ENCODE data around the gene SUGCT.

SUGCT gene

GRCh38 chr7:40393660-40394059 lies 258.9 kb downstream of the SUGCT start:
- no peak overlapping the region for H3K4me3 ChIP-seq (ENCODE audit: low read depth, low read length)
- no peak for TF ChIP-seq MAX (IDR thresholded peaks at IDR 0.05; ENCODE audit: low read depth, low read length)
- TF ChIP-seq POLR2A (IDR thresholded peaks at IDR 0.05; ENCODE audit: extremely low read depth, insufficient read length) = no peak
- TF ChIP-seq, protein P1, sequence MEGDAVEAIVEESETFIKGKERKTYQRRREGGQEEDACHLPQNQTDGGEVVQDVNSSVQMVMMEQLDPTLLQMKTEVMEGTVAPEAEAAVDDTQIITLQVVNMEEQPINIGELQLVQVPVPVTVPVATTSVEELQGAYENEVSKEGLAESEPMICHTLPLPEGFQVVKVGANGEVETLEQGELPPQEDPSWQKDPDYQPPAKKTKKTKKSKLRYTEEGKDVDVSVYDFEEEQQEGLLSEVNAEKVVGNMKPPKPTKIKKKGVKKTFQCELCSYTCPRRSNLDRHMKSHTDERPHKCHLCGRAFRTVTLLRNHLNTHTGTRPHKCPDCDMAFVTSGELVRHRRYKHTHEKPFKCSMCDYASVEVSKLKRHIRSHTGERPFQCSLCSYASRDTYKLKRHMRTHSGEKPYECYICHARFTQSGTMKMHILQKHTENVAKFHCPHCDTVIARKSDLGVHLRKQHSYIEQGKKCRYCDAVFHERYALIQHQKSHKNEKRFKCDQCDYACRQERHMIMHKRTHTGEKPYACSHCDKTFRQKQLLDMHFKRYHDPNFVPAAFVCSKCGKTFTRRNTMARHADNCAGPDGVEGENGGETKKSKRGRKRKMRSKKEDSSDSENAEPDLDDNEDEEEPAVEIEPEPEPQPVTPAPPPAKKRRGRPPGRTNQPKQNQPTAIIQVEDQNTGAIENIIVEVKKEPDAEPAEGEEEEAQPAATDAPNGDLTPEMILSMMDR (IDR thresholded peaks at IDR 0.05; ENCODE audit: low read depth, low read length) = no peak
- no peak for TF ChIP-seq MYC (IDR thresholded peaks at IDR 0.05; ENCODE audit: low read depth, low read length)
- no peak for DNase-seq (ENCODE audit: low read depth)

GRCh38 chr7:40394400-40394799 lies 259.6 kb downstream of the SUGCT start:
- TF ChIP-seq MYC (IDR thresholded peaks at IDR 0.05; ENCODE audit: low read depth, low read length) (no peak), MAX (IDR thresholded peaks at IDR 0.05; ENCODE audit: low read depth, low read length) (no peak), POLR2A (IDR thresholded peaks at IDR 0.05; ENCODE audit: extremely low read depth, insufficient read length) (no peak)
- TF ChIP-seq, protein P1 (IDR thresholded peaks at IDR 0.05; ENCODE audit: low read depth, low read length) = no peak
- no peak for DNase-seq (ENCODE audit: low read depth)
- no peak overlapping the region for H3K4me3 ChIP-seq (ENCODE audit: low read depth, low read length)

DNA sequence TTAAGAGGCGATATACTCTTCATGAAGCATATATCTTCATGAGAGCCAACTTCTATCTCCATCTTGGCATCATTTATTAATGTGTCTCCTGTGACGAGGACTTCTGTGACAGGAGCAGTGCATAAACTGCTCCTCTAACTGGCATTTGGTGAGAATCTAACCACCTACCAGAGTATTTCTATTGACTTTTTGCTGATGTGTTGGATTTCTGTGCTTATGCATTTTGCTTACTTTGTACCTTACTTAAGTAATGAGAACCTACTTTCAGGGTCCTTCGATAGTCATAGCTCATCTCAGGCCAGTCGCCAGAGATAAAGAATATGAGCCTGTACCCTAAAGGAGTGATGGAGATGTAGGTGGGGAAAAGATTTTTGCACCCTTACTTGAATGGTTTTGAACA lies 265.7 kb downstream of the SUGCT start:
- DNase-seq (ENCODE audit: low read depth) = no peak
- TF ChIP-seq, protein P1 (IDR thresholded peaks at IDR 0.05; ENCODE audit: low read depth, low read length) = no peak
- TF ChIP-seq POLR2A (IDR thresholded peaks at IDR 0.05; ENCODE audit: extremely low read depth, insufficient read length) (no peak), MAX (IDR thresholded peaks at IDR 0.05; ENCODE audit: low read depth, low read length) (no peak), MYC (IDR thresholded peaks at IDR 0.05; ENCODE audit: low read depth, low read length) (no peak)
- H3K4me3 ChIP-seq (ENCODE audit: low read depth, low read length) = no peak overlapping the region

- no peak overlapping the region for H3K4me3 ChIP-seq (ENCODE audit: low read depth, low read length)
- DNase-seq (ENCODE audit: low read depth) = no peak
- TF ChIP-seq MAX (IDR thresholded peaks at IDR 0.05; ENCODE audit: low read depth, low read length) = no peak
- TF ChIP-seq MYC (IDR thresholded peaks at IDR 0.05; ENCODE audit: low read depth, low read length) = no peak
- no peak for TF ChIP-seq POLR2A (IDR thresholded peaks at IDR 0.05; ENCODE audit: extremely low read depth, insufficient read length)
- TF ChIP-seq, protein P1 (IDR thresholded peaks at IDR 0.05; ENCODE audit: low read depth, low read length) = no peak
Measured at GRCh38 chr7:40401406-40401805, 266.6 kb downstream of the SUGCT start.

DNA sequence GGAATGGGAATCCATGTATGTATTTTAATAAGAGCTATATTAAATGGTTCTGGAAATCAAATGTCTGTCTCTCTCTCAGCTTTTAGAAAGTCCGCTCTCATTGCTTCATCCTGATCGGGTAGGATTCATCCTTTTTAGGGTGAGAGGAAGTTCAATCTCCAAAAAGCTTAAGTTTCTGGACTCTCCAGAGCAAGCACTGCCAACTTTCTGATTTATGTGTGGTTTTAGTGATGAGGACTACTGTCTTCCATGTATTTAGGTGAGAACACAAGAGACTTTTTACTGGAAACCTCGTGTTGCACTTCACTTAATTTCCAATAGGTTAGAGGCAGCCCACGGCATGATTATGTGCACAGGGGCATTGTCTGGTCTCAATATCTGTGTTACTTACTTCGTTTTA lies 267.9 kb downstream of the SUGCT start:
- DNase-seq (ENCODE audit: low read depth) = no peak
- TF ChIP-seq MYC (IDR thresholded peaks at IDR 0.05; ENCODE audit: low read depth, low read length) (no peak), POLR2A (IDR thresholded peaks at IDR 0.05; ENCODE audit: extremely low read depth, insufficient read length) (no peak), MAX (IDR thresholded peaks at IDR 0.05; ENCODE audit: low read depth, low read length) (no peak)
- TF ChIP-seq, protein P1 (IDR thresholded peaks at IDR 0.05; ENCODE audit: low read depth, low read length) = no peak
- H3K4me3 ChIP-seq (ENCODE audit: low read depth, low read length) = no peak overlapping the region
